ENCODE data around the gene SLC52A3.

DNA sequence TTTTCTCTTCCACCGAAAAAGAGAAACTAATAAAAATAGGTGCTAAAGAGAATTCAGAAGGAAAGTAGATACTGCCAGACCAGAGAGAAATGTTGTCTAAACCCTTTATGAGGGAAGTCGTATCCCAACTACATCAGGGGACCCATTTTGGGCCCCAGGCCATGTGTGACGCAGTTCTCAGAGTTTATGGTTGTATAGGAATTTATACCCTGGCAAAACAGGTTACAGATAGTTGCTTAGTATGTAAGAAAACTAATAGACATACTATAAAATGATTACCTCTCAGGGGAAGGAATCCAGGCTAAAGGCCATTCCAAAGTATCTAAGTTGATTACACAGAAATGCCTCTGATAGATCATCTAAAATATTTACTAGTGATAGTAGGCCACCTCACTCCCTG, 28.6 kb upstream of the SLC52A3 start:
- no peak for TF ChIP-seq CTCF (IDR thresholded peaks at IDR 0.05)
- TF ChIP-seq POLR2A (IDR thresholded peaks at IDR 0.05), result no peak
- no peak for TF ChIP-seq POLR2AphosphoS5 (IDR thresholded peaks at IDR 0.05)
